Fibroblast of skin of right biceps (primary cell): ENCODE data around the gene SERPING1.

Source experiments
- DNase-seq: peaks from one replicate; pipeline ENCODE4 v3.0.0-alpha.2; 2013

SERPING1 gene

GRCh38 chr11:57652662-57653061 is 55.2 kb downstream of the SERPING1 start:
- no peak for DNase-seq

GRCh38 chr11:57653163-57653562 is 55.7 kb downstream of the SERPING1 start:
- no peak for DNase-seq

GRCh38 chr11:57656885-57657193 is 59.4 kb downstream of the SERPING1 start:
- DNase-seq, result no peak

- DNase-seq, result peak; percentile 99
Measured at GRCh38 chr11:57657194-57658022, 59.9 kb downstream of the SERPING1 start, which contains the start of gene CLP1. TSS of gene CLP1 (plus strand) at chr11:57657762. CDS start at chr11:57659477, 1,715 bp downstream.

- no peak for DNase-seq
Measured at GRCh38 chr11:57658023-57658361, 60.5 kb downstream of the SERPING1 start.

- DNase-seq, result no peak
Measured at GRCh38 chr11:57659669-57660068, 62.2 kb downstream of the SERPING1 start.

GRCh38 chr11:57662893-57663292 is 65.4 kb downstream of the SERPING1 start:
- DNase-seq, result no peak

GRCh38 chr11:57663975-57664374 is 66.5 kb downstream of the SERPING1 start:
- DNase-seq, result no peak
